Eye (tissue), 1 donor: ENCODE data around the gene IRS1.
A peak's percentile ranks its signal among the peaks of the same experiment; 100 is the strongest.

ENCODE experiments used
- DNase-seq: peaks from one replicate; pipeline ENCODE4 v3.0.0-alpha.2; 2015

IRS1 gene

DNA sequence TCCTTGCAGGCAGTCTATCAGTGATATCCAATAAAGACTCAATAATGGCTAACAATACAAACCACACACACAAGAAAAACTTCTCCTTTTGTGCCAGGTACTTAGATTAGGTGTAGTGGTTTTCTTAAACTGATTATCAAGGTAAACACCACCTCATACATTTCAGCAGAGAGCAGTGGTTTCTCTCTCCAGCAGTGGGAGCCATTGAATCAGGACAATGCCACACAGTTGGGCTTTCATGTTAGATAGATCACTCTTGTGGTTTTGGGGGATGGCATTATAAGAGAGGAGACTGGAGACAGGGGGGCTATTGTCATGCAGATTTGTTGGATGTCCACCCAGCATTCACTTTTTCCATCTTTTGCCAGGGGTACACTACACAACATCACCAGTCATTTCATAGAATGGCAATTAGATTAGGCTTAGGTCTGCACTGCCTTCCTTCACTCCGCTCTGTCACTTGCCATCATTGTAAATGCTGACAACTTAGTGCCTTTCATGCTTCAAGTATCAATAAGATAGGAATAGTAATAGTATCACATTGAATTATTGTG lies 13.6 kb upstream of the IRS1 start:
- DNase-seq = peak; percentile 23

DNA sequence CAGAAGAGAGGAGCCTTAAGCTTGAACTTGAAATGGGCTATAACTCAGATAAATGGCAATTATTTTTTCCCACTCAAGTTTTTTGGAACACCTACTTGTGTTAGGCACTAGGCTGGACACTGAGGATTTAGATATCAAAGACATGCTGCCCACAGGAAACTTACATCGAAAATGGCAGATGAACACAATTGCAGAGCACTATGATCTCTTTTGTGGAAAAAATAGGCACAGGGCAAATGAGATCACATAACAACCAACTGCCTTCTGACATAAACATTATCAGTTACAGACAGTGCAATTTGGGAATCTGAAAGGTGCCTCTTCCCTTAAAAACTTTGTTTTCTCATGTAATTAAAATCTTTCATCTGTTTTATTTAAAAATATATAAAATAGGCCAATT lies 3.8 kb upstream of the IRS1 start:
- no peak for DNase-seq

DNA sequence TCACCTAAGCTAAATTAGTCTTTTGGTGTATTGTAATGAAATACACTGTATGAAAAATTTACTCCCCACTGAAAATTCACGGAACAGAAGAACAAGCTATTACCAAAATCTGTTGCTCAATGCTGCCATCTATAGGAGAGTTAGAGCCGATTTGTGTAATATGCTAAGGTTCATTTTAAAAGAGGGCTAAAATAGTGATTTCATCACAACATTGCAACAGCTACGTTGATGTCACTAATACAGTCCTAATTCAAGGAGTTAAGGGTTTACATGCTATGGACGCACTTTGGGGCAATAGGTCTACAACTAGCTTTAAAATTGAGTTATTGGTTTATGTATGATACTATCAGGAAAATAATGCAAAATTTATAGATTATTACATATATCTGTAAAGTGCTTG lies 3.0 kb upstream of the IRS1 start:
- peak; percentile 89 for DNase-seq

DNA sequence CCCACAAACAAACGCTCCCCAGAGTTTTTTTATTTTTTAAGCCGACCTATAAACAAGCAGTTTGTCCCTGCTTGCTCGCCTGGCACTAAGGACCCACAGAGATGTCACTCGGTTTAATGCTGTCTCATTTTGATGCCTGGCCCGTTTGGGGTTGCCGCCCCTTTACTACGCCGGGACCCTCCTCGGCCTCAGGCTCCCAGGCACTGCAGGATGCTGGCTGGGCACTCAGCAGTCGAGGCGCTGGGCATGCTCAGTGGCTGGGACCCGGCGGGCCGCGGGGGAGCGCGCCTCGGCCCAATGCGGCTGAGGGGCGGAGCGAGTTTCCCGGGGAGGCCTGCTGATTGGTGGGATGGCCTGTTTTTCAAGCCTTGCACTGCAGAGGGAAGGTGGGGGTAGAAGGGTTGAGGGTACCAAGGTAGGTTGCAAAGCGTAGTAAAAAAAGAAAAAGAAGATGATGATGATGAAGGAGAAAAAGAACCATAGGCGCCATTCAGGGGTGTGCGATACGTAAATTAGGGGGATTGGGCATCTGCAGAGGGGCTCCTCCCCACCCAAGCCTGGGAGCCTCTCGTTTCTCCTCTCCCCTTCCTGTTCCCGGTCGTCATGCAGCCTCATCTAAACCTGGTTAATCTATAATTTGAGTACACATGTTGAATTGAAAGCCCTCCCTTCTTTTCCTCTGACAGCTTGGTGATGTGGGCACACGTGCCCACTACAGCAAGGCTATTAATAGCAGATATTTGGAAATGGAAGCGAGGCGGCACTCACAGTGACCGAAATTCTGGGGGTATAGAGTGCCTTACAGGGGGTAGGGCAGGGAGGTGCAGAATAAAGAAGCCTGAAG lies 1.5 kb upstream of the IRS1 start:
- DNase-seq = peak; percentile 96

DNA sequence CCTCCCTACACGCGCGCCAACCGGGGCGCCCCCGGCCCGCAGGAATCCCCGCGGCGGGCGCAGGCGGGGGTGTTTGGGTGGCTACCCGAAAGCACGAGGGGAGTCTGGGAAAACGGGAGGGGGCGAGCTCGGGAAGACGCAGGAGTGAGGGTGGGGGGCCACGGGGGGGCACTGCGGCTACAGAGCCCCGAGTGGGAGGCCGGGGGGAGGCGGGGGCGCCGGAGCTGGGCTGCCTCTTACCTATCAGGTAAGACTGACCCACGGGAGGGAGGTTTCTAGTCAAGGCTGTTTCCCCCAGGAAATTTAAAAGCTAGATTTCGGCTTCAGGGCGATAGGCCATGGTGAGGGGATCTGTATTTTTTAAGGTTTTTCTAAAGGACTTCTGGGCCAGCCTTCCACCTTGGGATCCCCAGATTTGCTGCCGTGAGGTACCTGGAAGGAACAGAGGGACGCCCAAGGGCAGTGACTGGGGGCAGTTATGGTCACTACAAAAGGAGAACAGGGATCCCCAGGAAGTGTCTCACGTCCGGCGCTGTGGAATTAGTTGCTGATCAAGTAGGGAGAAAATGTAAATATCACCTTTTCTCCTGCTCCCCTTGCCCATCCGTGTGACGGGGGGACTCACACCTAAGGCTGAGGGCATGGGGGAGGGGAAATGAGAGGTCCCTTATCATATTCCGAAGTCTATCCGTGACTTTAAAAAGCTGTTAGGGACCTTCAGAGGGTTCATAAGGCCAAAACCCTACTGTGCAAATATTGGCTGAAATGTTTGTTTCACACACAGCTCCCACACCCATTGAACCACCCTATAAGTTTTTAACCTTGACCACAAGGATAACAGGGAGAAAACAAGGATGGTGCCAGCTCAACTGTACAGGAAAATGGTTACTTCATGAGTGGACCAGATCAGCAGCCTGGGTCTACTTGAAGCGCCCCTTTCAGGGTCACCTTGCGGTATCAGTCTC lies 638 bp upstream of the IRS1 start:
- DNase-seq = peak; percentile 67

DNA sequence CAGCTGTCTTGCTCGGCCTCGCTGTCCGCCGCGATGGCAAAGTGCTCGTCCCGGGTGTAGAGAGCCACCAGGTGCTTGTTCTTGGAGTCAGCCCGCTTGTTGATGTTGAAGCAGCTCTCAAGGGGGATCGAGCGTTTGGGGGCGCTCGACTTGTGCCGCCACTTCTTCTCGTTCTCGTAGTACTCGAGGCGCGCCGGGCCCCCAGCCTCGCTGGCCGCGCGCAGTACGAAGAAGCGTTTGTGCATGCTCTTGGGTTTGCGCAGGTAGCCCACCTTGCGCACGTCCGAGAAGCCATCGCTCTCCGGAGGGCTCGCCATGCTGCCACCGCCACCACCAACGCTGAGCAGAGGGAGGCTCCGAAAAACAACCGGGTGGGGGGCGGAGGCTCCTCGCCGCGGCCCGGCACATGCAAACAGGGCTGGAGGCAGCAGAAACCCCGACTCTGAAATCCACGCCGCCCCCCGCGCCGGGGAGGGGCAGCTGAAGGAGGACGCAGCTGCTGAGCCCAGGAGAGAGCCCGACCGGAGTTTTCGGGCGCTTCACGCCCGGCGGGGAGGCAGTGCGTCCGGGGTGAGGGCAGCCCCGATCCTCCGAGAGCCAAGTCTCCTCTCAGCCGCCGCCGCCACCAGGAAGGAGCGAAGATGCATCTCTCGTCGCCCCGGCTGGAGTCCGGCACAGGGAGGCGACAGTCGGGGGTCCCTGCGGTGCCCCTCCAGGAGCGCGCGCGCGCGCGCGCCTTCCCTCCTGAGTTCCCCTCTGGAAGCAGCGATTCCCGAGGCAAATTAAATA lies 1.0 kb downstream of the IRS1 start:
- DNase-seq = peak; percentile 88

DNA sequence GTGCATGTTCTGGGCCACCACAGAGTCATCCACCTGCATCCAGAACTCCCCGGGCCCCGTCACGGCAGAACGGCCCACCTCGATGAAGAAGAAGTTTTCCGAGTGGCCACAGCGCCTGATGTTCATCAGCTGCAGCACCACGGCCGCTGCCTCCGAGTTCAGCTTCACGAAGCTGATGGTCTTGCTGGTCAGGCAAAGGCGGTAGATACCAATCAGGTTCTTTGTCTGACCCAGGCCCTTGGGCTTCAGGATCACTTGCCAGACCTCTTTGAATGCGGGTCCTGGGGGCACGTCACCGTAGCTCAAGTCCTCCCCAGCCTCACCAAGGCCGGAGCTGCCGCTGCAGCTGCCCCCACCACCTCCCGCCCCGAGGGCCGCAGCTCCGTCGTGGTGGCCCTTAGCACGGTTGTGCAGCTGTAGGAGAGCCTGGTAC lies 1.6 kb downstream of the IRS1 start:
- no peak for DNase-seq

DNA sequence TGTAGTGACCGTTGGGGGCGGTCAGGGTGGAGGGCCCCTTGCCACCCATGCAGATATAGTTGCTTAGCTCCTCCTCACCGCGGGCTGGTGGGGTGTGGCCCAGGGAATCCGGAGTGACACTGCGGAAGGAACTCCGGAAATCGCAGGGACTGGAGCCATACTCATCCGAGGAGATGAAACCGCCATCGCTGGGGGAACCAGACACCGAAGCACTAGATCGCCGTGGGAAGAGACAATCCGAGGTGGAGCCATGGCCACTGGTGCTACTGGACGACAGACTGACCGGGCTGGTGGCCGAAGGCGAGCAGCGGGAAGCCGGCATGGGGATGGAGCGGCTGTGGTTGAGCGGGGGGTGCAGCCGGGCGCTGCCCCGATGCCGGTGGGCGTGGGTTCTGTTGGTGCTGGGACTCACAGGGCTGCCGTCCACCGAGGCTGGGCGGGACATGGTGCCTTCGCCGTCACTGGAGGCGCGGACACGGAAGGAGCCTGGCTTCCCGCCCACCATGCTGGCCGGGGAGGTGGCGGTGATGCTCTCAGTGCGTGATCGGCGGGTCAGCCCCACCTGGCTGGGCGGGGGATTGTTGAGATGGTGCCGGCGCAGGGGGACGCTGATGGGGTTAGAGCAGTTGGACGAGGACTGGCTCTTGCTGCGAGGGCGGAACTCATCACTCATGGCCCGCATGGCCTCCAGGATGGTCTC lies 2.2 kb downstream of the IRS1 start:
- DNase-seq = no peak

DNA sequence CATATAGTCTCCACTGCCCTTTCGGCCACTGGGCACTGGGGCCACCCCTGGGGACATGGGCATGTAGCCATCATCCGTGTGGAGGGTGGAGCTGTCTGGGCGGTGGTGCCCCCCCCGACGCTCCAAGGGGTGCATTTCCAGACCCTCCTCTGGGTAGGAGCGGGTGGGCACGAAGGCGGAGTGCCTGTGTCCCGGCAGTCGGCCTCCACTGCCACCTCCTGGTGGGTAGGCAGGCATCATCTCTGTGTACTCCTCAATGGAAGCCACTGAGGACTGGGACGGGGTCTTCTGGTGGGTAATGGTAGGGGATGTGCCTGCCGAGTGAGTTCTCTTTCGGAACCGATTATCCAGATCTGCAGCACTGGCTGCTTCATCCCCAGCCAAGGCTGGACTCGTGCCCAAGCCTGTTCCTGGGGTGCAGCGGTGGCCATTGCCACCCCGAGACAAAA lies 2.8 kb downstream of the IRS1 start:
- DNase-seq = peak; percentile 44

DNA sequence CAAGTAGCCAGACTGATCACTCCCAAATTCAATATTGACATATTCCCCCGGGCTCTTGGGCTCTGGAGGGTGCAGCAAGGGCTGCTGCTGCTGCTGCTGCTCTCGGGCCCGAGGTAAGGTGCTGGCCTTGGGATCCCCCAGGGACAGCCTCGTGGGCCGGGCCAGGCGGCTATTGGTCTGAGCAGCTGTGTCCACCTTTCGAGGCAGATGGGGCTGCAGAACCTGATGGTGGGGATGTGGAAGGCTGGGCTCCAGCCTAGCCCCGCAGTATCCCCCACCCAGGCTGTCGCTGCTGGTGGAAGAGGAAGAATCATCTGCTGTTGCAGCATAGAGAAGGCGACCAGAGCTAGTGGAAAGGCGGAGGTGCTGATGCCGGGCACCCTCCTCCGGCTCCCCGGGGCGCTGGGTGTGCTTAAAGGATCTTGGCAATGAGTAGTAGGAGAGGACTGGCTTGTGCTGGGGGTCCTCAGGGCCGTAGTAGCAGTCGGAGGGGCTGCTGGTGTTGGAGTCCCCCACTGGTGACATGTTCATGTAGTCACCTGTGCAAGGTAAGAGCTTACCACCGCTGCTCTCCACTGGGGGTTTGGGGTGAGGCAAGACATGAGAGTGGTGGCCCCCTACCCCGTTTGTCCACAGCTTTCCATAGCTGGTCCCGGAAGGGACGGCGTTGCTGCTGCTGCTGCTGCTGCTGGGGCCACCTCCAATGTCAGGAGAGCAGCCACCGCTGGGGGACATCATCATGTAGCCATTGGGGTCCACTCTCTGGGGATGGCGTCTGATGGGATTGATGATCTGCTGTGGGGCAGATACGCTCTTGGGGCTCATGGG lies 3.4 kb downstream of the IRS1 start:
- no peak for DNase-seq

DNA sequence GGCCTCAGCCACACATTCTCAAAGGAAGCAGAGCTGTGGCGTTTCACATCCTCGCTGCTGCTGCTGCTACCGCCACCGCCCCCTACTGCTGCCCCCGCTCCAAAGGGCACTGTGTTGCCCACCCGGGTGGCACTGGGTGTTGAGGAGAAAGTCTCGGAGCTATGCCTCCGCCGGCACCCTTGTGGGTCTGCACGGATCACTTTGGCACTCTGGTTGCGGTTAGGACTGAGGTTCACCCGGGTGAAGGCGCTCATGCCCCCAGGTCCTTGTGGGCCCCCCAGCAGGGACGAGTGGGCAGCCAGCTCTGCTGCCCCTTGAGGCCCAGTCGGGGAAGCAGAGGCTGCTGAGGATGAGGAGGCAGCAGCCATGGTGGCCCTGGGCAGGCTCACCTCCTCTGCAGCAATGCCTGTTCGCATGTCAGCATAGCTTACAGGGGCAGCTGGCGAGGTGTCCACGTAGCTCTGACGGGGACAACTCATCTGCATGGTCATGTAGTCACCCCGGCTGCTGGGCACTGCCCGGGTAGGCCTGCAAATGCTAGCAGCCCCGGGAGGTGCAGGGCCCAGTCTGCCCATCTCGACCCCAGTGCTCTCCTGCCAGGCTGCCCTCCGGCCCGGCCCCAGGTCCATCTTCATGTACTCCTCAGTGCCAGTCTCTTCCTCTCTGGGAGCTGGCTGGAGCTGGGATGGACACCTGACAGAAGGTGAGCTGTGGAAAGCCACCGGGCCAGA lies 4.2 kb downstream of the IRS1 start:
- DNase-seq = peak; percentile 24

DNA sequence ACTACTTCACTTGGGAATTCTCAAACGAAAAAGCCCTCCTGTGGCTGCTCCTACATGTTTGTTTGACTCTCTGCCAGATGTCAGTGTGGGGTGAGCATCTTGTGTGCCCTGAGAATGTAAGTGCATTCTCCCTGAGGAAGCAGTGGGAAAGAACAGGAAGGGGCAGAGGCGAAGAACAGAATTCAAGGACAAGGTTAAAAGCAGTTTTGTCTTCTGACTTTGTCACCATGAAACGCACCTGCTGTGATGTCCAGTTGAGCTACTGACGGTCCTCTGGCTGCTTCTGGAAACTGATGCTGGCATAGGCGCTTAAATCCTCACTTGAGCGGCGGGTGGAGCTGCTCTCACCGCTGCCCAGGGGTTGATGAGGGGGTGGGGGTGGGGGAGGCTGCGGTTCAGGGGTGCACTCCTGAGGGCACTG lies 4.9 kb downstream of the IRS1 start:
- peak; percentile 68 for DNase-seq

DNA sequence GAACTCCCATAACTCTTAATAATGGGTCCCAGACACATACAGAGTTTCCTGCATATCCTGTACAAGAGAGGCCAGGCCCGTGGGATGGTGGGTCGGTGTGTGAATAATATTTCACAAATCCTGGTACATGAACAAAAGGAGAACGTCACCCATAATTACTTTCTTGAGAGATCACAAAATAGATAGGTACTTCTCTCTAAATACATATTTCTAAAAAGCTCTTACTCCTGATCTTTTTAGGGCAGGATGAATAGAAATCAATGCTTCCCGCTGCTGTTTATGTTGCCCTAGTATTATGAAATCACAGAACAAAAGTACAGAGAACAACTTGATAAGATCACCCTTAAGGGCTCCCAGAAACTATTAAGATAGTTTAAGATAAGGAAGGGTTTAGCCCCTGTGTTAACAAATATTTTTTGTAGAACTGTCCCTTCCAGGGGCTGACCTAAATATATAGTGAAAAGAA lies 5.4 kb downstream of the IRS1 start:
- DNase-seq = peak; percentile 43

DNA sequence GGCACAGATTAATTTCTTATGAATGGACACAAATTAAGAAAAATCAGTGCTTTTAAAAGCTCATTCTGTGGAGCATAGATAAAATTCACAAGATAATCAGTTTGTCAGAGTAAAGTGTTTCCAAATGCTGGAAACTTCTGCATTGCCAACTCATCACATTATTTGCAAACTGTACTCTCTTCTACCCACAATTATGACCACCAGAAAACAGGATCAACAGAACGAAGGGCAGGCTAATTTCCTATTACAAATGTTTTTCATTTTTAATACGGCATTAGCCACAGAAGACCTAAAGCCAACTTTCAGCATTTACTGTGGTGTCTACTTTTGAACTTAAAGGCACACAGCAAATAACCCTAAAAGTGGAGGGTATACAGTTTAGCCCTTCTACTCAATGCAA lies 6.0 kb downstream of the IRS1 start:
- no peak for DNase-seq

DNA sequence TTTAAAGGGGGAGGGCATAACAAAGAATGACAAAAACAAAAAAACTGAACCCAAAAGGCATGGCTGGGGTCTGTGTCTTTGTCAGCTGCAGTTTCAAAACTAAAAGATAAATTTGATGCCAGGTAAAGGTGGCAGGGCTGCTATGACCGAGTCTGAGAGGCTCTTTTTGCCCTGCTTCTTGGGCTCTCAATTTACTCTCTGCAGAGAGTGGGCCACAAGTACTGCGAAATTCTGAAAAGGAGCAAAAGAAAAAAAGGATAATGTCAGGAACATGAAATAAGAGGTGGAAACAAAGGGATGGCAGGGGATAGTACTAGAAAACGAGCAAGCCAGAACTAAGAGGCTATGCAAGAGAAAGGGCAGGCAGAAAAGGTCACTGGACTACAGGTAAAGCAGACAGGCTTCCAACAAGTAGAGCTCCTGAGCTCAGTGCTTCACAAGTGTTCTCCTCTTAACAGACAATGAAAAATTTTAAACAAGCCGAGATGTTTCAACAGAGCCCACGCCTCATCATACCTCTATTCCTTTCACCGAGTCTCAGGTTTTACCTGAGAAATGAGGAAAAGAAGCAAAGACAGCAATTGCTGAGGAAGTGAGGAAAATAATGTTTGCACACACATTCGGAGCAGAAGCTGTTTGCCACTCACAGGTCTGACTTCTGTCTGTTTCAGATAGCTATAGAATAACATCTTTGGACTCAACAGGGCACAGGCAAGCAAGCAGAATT lies 7.3 kb downstream of the IRS1 start:
- DNase-seq = peak; percentile 57

DNA sequence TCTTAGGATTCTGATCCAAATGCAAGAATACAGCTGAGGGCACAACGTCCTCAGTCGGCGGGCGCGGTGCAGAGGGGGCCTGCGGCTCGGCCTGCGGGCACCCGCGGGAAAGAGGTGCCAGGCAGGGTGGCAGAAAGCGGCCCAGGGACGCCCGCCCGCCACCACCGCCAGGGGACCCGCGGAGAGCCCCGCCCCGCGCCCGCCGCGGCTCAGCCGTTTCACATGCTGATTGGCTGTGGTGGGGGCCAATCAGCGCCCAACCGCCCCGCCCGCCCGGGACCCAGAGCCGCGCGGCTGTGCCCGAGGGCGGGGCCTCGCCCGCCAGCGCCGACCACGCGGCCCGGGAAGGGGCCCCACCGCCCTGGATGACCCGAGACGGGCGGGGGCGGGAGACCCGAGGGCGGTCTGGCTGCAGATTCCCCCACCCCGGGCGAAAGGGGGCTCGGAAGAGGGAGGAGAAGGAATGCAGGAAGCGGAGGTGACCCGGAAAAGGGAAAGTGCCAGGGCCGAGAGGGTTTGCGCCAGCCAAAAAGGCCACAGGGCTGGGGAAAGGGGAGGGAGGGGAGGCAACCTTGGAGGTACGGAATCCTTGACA lies 8.0 kb downstream of the IRS1 start:
- peak; percentile 95 for DNase-seq

DNA sequence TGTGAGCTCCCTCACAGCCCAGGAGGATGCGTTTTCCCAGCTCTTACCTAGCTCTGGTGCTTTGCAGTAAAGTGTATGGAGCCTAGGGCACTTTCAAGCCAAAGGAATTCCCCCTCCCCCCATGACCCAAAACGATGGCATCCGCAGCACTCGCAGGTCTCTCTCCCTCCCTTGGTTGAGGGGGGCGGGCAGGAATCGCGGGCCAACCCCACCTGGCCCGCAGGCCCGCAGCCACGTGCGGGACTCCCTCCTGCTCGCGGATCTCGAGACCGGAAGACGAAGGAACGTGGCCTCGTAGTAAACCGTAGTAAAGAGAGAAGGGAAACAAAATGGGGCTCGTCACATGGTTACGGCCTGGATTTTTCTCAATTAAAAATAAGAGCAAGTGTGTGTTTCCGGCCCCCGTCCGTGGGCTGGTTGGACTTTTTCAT lies 8.5 kb downstream of the IRS1 start:
- DNase-seq = peak; percentile 89

DNA sequence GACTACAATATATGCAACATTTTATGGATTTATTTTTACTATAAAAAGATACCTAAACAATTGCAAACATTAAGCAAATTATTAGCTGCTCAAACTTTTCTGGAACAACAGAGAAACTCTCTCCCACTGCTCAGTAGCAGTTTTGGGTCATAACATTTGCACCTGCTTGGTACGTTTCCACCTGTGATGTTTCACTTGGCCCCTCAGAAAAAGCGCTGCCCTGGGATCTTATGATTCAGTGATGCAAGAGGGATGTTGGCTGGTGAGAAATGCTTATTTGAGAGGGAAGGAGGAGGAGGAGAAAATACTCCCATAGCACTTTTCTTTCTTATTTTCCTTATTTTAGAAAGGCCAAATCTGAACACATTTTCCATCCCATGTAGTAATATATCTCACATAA lies 9.2 kb downstream of the IRS1 start:
- DNase-seq = no peak

DNA sequence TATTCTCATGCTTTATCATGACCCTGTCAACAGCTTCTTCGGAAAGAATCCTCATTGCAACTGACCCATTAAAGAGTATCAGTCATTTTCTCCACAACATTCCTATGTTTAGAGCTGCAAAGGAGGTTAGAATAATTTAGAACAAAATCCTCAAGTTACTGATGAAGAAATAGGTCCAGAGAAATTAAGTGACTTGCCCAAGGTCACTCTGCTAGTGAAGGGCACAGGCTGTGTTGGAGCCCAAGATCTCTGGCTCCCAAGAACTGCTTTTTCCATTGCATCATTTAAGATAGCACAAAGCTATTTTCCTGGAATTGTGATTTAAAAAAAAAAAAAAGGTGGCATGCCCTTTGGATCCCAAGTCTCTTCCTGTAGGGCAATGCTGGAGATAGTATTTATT lies 9.6 kb downstream of the IRS1 start:
- DNase-seq = no peak
